Stomach (tissue), 4 donors: ENCODE results near the gene VIL1.
A peak's percentile ranks its signal among the peaks of the same experiment; 100 is the strongest.

Experiments used
- CTCF ChIP-seq, 7 experiments: fragments of 450-650 bp in 4 of 7; fragments of 200-600 bp in 3 of 7; sonication (generic) in 3 of 7; IDR thresholded peaks; one replicate each; pipeline ENCODE4 v1.5.1; 2016 to 2019; ENCODE audit warnings: antibody characterized with exemption in 7 of 7, control low read depth in 2 of 7, mild to moderate bottlenecking in 1 of 7
- POLR2A ChIP-seq, 4 donors: fragments of 450-650 bp; IDR thresholded peaks; one replicate each; pipeline ENCODE4 v1.6.1; 2016; ENCODE audit warnings: antibody characterized with exemption in 4 of 4, control low read depth in 2 of 4, mild to moderate bottlenecking in 1 of 4, moderate library complexity in 1 of 4
- POLR2AphosphoS5 ChIP-seq, 3 donors: sonication (generic); formaldehyde crosslinking; IDR thresholded peaks; one replicate each; pipeline ENCODE4 v1.6.1; 2016; ENCODE audit warnings: antibody characterized with exemption in 3 of 3

- peak; percentile 65 to 85 (median 76) for TF ChIP-seq POLR2AphosphoS5 (IDR thresholded peaks at IDR 0.05)
- TF ChIP-seq CTCF (IDR thresholded peaks at IDR 0.05), result peak in 6 of 7 experiments; percentile 48 to 97 (median 93)
- peak in 1 of 4 donors; percentile 28 for TF ChIP-seq POLR2A (IDR thresholded peaks at IDR 0.05)
Observed at GRCh38 chr2:218395826-218396687, 22.9 kb upstream of the VIL1 start.
